Peyer's patch (tissue), 4 donors: ENCODE data around the gene CBLIF. TPM values are rescaled to one million over a fixed set of nuclear protein-coding genes. Genes with fewer than 3 reads are reported as not detected.

Experiments
- DNase-seq, 3 donors: peaks; one replicate each; pipeline ENCODE4 v3.0.0-alpha.2; 2017 to 2019
- H3K27ac ChIP-seq, 4 donors: fragments of 200-600 bp; sonication (generic); one replicate each; pipeline ENCODE4 v1.5.1; 2016 to 2019
- H3K27me3 ChIP-seq, 2 donors: fragments of 200-600 bp; sonication (generic); one replicate each; pipeline ENCODE4 v1.5.1; 2019
- H3K36me3 ChIP-seq, 3 donors: fragments of 200-600 bp; sonication (generic); one replicate each; pipeline ENCODE4 v1.5.1; 2016 to 2019
- H3K4me1 ChIP-seq, 4 donors: fragments of 200-600 bp; sonication (generic); one replicate each; pipeline ENCODE4 v1.5.1; 2016 to 2019
- H3K4me3 ChIP-seq, 4 donors: fragments of 200-600 bp; sonication (generic); 1 replicate in 3 of 4; 2 replicates in 1 of 4; pipeline ENCODE4 v1.5.1; 2016 to 2019; ENCODE audit warnings: mild to moderate bottlenecking in 1 of 4
- H3K9me3 ChIP-seq, 4 donors: fragments of 200-600 bp; sonication (generic); one replicate each; pipeline ENCODE4 v1.5.1; 2016 to 2019; ENCODE audit warnings: mild to moderate bottlenecking in 1 of 4
- POLR2A ChIP-seq, 2 donors: fragments of 450-650 bp; IDR thresholded peaks; one replicate each; pipeline ENCODE4 v1.5.1; 2017; ENCODE audit warnings: antibody characterized with exemption in 2 of 2, mild to moderate bottlenecking in 2 of 2, moderate library complexity in 2 of 2
- total RNA-seq, 4 donors: library from RNA; depleted of rRNA; stranded (reverse); fragments of >200 nt; gene quantifications; one replicate each; pipeline ENCODE4 v1.1.0, GENCODE V29; 2016
- TF ChIP-seq, protein P1 (sequence below), 6 experiments: fragments of 450-650 bp in 4 of 6; fragments of 200-600 bp in 2 of 6; sonication (generic) in 1 of 6; IDR thresholded peaks; one replicate each; pipeline ENCODE4 v1.5.1; 2017 to 2019; ENCODE audit warnings: antibody characterized with exemption in 6 of 6, mild to moderate bottlenecking in 3 of 6, moderate library complexity in 1 of 6

Gene CBLIF
- total RNA-seq, 4 donors from 2014 or later: not detected

DNA sequence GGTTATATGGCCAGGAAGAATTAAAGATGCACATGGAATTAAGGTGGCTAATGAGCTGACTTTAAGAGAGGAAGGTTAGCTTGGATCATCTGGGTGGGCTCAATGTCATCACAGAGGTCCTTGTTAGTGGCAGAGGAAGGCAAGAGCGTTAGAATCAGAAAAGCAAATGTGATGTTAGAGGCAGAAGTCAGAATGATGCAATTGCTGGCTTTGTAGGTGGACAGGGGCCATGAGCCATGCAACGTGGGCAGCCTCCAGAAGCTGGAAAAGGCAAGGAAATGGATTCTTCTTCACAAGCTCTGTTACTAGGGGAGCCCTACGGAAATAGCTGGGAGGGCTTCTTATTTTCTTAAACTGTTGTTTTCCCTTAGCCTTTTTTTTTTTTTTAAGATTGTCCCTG lies 2.3 kb upstream of the CBLIF start:
- Histone ChIP-seq H3K4me3 (no peak overlapping the region), H3K36me3 (no peaks in the 10 kb centered on the region), H3K27me3 (no peaks in the 10 kb centered on the region), H3K4me1 (peaks cover 0 to 6% (median 0%) of the 10 kb centered on the region in 4 donors), H3K9me3 (no peaks in the 10 kb centered on the region), H3K27ac (no peak overlapping the region)
- no peak for DNase-seq
- TF ChIP-seq, protein P1, sequence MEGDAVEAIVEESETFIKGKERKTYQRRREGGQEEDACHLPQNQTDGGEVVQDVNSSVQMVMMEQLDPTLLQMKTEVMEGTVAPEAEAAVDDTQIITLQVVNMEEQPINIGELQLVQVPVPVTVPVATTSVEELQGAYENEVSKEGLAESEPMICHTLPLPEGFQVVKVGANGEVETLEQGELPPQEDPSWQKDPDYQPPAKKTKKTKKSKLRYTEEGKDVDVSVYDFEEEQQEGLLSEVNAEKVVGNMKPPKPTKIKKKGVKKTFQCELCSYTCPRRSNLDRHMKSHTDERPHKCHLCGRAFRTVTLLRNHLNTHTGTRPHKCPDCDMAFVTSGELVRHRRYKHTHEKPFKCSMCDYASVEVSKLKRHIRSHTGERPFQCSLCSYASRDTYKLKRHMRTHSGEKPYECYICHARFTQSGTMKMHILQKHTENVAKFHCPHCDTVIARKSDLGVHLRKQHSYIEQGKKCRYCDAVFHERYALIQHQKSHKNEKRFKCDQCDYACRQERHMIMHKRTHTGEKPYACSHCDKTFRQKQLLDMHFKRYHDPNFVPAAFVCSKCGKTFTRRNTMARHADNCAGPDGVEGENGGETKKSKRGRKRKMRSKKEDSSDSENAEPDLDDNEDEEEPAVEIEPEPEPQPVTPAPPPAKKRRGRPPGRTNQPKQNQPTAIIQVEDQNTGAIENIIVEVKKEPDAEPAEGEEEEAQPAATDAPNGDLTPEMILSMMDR (IDR thresholded peaks at IDR 0.05): no peak
- no peak for TF ChIP-seq POLR2A (IDR thresholded peaks at IDR 0.05)

DNA sequence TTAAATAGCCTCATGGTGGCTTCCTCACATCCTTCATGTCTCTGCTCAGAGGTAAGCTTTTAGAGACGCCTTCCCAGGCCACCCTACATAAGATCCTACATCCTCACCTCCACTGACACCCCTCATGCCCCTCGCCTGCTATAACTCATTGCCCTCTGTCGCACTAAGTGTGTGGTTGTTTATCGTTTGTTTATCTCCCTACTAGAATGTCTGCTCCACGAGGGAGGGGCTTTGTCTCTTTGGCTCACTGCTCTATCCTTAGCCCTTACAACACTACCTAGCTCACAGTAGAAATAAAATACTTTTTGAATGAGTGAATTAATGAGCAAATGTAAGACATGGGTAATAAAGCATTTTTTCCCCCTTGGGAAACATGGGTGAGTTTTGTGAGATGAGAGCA lies 1.3 kb upstream of the CBLIF start:
- H3K27ac ChIP-seq: no peak overlapping the region
- no peak for DNase-seq
- H3K9me3 ChIP-seq: no peaks in the 10 kb centered on the region
- H3K4me1 ChIP-seq: peaks cover 0 to 6% (median 0%) of the 10 kb centered on the region in 4 donors
- no peaks in the 10 kb centered on the region for H3K36me3 ChIP-seq
- H3K27me3 ChIP-seq: no peaks in the 10 kb centered on the region
- no peak overlapping the region for H3K4me3 ChIP-seq
- TF ChIP-seq, protein P1 (IDR thresholded peaks at IDR 0.05): no peak
- TF ChIP-seq POLR2A (IDR thresholded peaks at IDR 0.05): no peak

DNA sequence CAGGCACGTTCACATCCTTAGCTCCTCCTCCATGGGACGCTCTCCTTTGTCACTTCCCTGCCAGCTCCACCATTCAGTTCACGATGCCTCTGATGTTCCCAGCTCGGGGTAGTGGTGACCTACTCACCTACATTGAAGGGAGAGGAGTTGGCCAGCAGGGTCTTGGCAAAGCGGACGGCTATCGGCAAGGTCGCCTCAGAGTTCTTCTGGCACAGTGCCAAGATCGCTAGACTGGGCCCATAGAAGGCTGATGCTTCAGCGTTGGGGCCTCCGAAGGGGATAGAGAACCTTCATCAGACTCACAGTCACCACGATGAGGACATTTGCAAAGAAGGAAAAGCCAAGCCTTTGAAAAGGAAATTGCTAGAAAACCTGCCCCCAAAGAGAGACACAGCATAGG lies 3.0 kb downstream of the CBLIF start:
- Histone ChIP-seq H3K36me3 (no peaks in the 10 kb centered on the region), H3K27me3 (no peaks in the 10 kb centered on the region), H3K4me3 (no peak overlapping the region), H3K27ac (no peak overlapping the region), H3K4me1 (no peaks in the 10 kb centered on the region), H3K9me3 (no peaks in the 10 kb centered on the region)
- no peak for DNase-seq
- TF ChIP-seq, protein P1 (IDR thresholded peaks at IDR 0.05): no peak
- TF ChIP-seq POLR2A (IDR thresholded peaks at IDR 0.05): no peak

DNA sequence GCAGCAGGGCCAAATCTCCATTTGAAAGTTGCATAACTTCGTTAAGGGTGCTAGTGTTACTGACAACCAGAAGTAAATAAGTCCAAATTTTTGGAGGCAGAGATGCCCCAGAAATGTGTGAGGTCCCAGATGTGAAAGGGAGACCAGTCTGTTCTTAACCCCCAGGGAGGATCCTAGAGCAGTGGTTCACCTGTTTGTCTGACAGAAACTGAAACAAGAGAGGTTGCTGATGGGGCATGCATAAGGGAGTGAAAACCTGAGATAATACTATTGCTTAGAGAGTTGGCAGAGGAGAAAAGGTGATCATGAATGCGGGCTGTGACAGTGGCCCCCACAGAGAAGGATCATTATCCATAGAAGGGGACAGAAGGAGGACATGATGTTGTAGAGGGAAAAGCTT lies 3.8 kb downstream of the CBLIF start:
- Histone ChIP-seq H3K4me1 (no peaks in the 10 kb centered on the region), H3K27me3 (no peaks in the 10 kb centered on the region), H3K9me3 (no peaks in the 10 kb centered on the region), H3K27ac (no peak overlapping the region), H3K36me3 (no peaks in the 10 kb centered on the region), H3K4me3 (no peak overlapping the region)
- no peak for TF ChIP-seq POLR2A (IDR thresholded peaks at IDR 0.05)
- TF ChIP-seq, protein P1 (IDR thresholded peaks at IDR 0.05): no peak
- no peak for DNase-seq

DNA sequence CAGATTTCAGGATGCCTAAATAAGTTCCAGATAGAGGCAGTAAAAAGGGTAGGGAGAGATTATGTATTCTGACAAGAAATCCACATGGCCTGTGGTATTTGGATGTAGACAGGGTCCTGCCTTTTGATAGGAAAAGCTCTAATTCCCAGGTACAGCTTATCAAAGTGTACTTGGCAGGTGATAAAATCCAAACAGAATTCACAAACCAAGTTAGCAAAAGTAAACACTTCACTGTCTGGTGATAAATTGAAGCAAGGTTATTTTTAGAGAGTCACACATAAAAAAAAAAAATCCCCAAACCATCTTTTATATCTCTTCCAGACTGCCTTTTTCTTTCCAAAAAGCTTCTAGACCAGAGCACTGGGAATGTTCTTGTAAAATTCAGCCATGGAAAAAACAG lies 5.7 kb downstream of the CBLIF start:
- no peaks in the 10 kb centered on the region for H3K4me1 ChIP-seq
- no peak overlapping the region for H3K27ac ChIP-seq
- H3K27me3 ChIP-seq: no peaks in the 10 kb centered on the region
- H3K9me3 ChIP-seq: no peaks in the 10 kb centered on the region
- no peak for DNase-seq
- H3K36me3 ChIP-seq: no peaks in the 10 kb centered on the region
- no peak overlapping the region for H3K4me3 ChIP-seq
- no peak for TF ChIP-seq POLR2A (IDR thresholded peaks at IDR 0.05)
- TF ChIP-seq, protein P1 (IDR thresholded peaks at IDR 0.05): no peak

DNA sequence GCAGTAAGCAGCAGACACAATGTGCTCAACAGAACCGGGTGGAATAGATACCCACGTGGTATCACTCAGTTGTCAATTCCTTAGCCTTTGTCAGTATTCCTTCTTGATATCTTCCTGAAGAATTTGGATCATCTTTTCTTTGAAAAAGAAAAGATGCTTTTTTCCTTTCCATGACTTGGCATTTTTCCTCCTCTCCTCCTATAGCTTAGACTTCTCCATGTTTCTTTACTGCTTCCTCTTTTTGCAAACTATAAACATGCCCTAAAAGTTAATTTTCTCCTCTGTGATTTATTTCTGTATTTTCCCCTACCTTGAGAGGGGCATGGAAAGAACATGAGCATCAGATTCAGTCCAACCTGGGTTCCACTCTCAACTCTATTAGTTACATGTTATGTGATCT lies 11.7 kb downstream of the CBLIF start:
- Histone ChIP-seq H3K4me1 (no peaks in the 10 kb centered on the region), H3K36me3 (no peaks in the 10 kb centered on the region), H3K4me3 (no peak overlapping the region), H3K27ac (no peak overlapping the region), H3K27me3 (no peaks in the 10 kb centered on the region), H3K9me3 (no peaks in the 10 kb centered on the region)
- DNase-seq: no peak
- TF ChIP-seq POLR2A (IDR thresholded peaks at IDR 0.05): no peak
- TF ChIP-seq, protein P1 (IDR thresholded peaks at IDR 0.05): no peak
